Thoracic aorta (tissue), 2 donors: ENCODE measurements around the gene AP4S1. TPM values are rescaled to one million over a fixed set of nuclear protein-coding genes. Genes with fewer than 3 reads are reported as not detected.

Experiments
- ATAC-seq: fragments of 150-250 bp; one replicate; pipeline ENCODE4 v1.8.0; 2017; ENCODE audit warnings: low read depth; ENCODE audit not compliant: insufficient number of reproducible peaks, low FRiP score
- DNase-seq: peaks from one replicate; pipeline ENCODE4 v3.0.0-alpha.2; 2020; ENCODE audit warnings: low spot score
- H3K27ac ChIP-seq, 2 donors: fragments of 200-600 bp; sonication (generic); 1 replicate in 1 of 2; 2 replicates in 1 of 2; pipeline ENCODE4 v1.5.1; 2016; ENCODE audit warnings: mild to moderate bottlenecking in 2 of 2, moderate library complexity in 2 of 2
- H3K27me3 ChIP-seq: fragments of 200-600 bp; sonication (generic); replicated peaks from 2 replicates; pipeline ENCODE4 v1.6.0; 2016; ENCODE audit warnings: mild to moderate bottlenecking; ENCODE audit not compliant: insufficient read depth
- H3K36me3 ChIP-seq: fragments of 200-600 bp; sonication (generic); one replicate; pipeline ENCODE4 v1.5.1; 2016
- H3K4me1 ChIP-seq, 2 donors: fragments of 200-600 bp; sonication (generic); 1 replicate in 1 of 2; 2 replicates in 1 of 2; pipeline versions ENCODE4 v1.5.1 to v1.6.0; 2016; ENCODE audit warnings: low read depth in 2 of 2, mild to moderate bottlenecking in 1 of 2; ENCODE audit not compliant: control insufficient read depth in 1 of 2
- H3K4me3 ChIP-seq: fragments of 200-600 bp; sonication (generic); 2 replicates; pipeline ENCODE4 v1.5.1; 2016; ENCODE audit warnings: mild to moderate bottlenecking
- H3K9me3 ChIP-seq: fragments of 200-600 bp; sonication (generic); 2 replicates; pipeline ENCODE4 v1.5.1; 2016
- CTCF ChIP-seq: fragments of 200-600 bp; sonication (generic); IDR thresholded peaks from one replicate; pipeline ENCODE4 v1.5.1; 2019; ENCODE audit warnings: antibody characterized with exemption
- total RNA-seq, 2 donors: library from RNA; depleted of rRNA; stranded (reverse); fragments of >200 nt; gene quantifications; one replicate each; pipeline versions ENCODE4 v1.1.0 to v1.2.3, GENCODE V29; 2016

The AP4S1 gene
- total RNA-seq, 2 donors from 2014 or later, result 6.0 to 14.9 TPM

GRCh38 chr14:31068235-31068634, 42.8 kb downstream of the AP4S1 start:
- no peaks in the 10 kb centered on the region for H3K4me1 ChIP-seq
- ATAC-seq (no peak), DNase-seq (no peak)
- H3K4me3 ChIP-seq, result no peak overlapping the region
- no peak overlapping the region for H3K27ac ChIP-seq
- no peaks in the 10 kb centered on the region for H3K27me3 ChIP-seq
- H3K36me3 ChIP-seq, result no peaks in the 10 kb centered on the region
- TF ChIP-seq CTCF, result no peak
- no peaks in the 10 kb centered on the region for H3K9me3 ChIP-seq

GRCh38 chr14:31069343-31069742, 43.9 kb downstream of the AP4S1 start:
- DNase-seq (no peak), ATAC-seq (no peak)
- Histone ChIP-seq H3K4me1 (no peaks in the 10 kb centered on the region), H3K36me3 (no peaks in the 10 kb centered on the region), H3K27me3 (no peaks in the 10 kb centered on the region), H3K27ac (no peak overlapping the region), H3K9me3 (no peaks in the 10 kb centered on the region), H3K4me3 (no peak overlapping the region)
- no peak for TF ChIP-seq CTCF

- ATAC-seq (no peak), DNase-seq (no peak)
- H3K36me3 ChIP-seq, result no peaks in the 10 kb centered on the region
- H3K9me3 ChIP-seq, result no peaks in the 10 kb centered on the region
- no peak overlapping the region for H3K27ac ChIP-seq
- TF ChIP-seq CTCF, result no peak
- no peaks in the 10 kb centered on the region for H3K27me3 ChIP-seq
- H3K4me1 ChIP-seq, result no peaks in the 10 kb centered on the region
- no peak overlapping the region for H3K4me3 ChIP-seq
Measured at GRCh38 chr14:31070431-31070830, 45.0 kb downstream of the AP4S1 start.

DNA sequence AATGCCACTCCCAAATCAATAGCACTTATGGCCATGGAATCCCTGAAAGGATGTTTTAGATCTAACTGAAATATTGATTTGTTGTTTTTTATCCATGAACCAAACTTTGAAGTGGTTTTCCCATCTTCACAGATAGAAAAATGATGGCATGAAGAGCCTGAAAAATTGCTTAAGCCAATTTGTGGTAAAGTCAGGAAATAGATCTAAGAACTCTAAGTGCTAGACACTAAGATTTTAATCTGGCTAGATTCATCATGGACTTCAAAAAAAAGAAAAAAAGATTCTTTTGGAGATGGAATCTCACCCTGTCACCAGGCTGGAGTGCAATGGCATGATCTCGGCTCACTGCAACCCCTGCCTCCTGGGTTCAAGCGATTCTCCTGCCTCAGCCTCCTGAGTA, 45.7 kb downstream of the AP4S1 start:
- TF ChIP-seq CTCF, result no peak
- H3K27ac ChIP-seq, result no peak overlapping the region
- no peaks in the 10 kb centered on the region for H3K27me3 ChIP-seq
- no peaks in the 10 kb centered on the region for H3K36me3 ChIP-seq
- no peaks in the 10 kb centered on the region for H3K4me1 ChIP-seq
- H3K9me3 ChIP-seq, result no peaks in the 10 kb centered on the region
- H3K4me3 ChIP-seq, result no peak overlapping the region
- DNase-seq (no peak), ATAC-seq (no peak)

DNA sequence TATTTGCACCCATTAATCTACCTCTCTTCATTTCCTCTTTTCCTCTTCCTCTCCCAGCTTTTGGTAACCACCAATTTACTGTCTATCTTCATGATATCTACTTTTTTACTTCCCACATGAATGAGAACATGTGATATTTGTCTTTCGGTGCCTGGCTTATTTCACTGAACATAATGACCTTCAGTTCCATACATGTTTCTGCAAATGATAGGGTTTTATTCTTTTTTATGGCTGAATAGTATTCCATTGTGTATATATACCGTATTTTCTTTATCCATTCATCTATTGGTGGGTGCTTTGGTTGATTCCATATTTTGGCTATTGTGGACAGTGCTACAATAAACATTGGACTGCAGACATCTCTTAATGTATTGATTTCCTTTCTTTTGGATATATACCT, 49.7 kb downstream of the AP4S1 start:
- H3K27me3 ChIP-seq, result no peaks in the 10 kb centered on the region
- TF ChIP-seq CTCF, result no peak
- H3K4me1 ChIP-seq, result peaks cover 16 to 22% of the 10 kb centered on the region in 2 donors
- no peak for ATAC-seq
- no peaks in the 10 kb centered on the region for H3K9me3 ChIP-seq
- H3K36me3 ChIP-seq, result no peaks in the 10 kb centered on the region
- no peak overlapping the region for H3K27ac ChIP-seq
- H3K4me3 ChIP-seq, result no peak overlapping the region
- DNase-seq, result no peak
